ENCODE results near the gene DAB1.

GRCh38 chr1:57204942-57205787 is 218.7 kb downstream of the DAB1 start:
- TF ChIP-seq CTCF (IDR thresholded peaks at IDR 0.05; ENCODE audit: insufficient read depth, low read depth, low read length) (no peak), EZH2 (IDR thresholded peaks at IDR 0.05; ENCODE audit: insufficient read depth, low read length) (no peak)

Data from astrocyte (in vitro differentiated cells and primary cell).